ENCODE measurements around the gene DYNAP. TPM values are rescaled to one million over a fixed set of nuclear protein-coding genes. Genes with fewer than 3 reads are reported as not detected.

The DYNAP gene
- total RNA-seq (2014; rRNA removed; shearing (Covaris generic); ENCODE audit: low replicate concordance): not detected in 2 replicates

GRCh38 chr18:54590945-54591344, at the start of gene DYNAP:
TSS of gene DYNAP (plus strand) at chr18:54591245. CDS start at chr18:54591283, 38 bp downstream.
- no peak for DNase-seq
- H3K9ac ChIP-seq (ENCODE audit: low read length): no peak within 1 kb of the TSS
- no peaks in the 10 kb centered on the region for H3K4me1 ChIP-seq (ENCODE audit: low read length)
- H3K27ac ChIP-seq (ENCODE audit: low read length): no peak within 1 kb of the TSS
- H4K20me1 ChIP-seq (ENCODE audit: insufficient read depth, low read depth, low read length): no peaks in the 10 kb centered on the region
- H3K9me3 ChIP-seq (ENCODE audit: low read length): no peaks in the 10 kb centered on the region
- H3K4me2 ChIP-seq (ENCODE audit: low read depth, low read length, poor library complexity, severe bottlenecking): no peak within 1 kb of the TSS
- H3K9me2 ChIP-seq (replicated peaks; ENCODE audit: insufficient read depth, low read length): no peaks in the 10 kb centered on the region
- H3K4me3 ChIP-seq (ENCODE audit: low read length): no peak within 1 kb of the TSS
- H3K36me3 ChIP-seq (ENCODE audit: insufficient read depth, low read length): no peaks in the 10 kb centered on the region
- H2AFZ ChIP-seq (ENCODE audit: low read length): no peak within 1 kb of the TSS; the same call in 1 of the 2 replicates
- no peaks in the 10 kb centered on the region for H3K79me2 ChIP-seq (ENCODE audit: low read length)
- no peaks in the 10 kb centered on the region for H3K27me3 ChIP-seq (ENCODE audit: low read length)

- H2AFZ ChIP-seq (ENCODE audit: low read length): no peak overlapping the region
- H3K27me3 ChIP-seq (ENCODE audit: low read length): no peaks in the 10 kb centered on the region
- H3K4me2 ChIP-seq (ENCODE audit: low read depth, low read length, poor library complexity, severe bottlenecking): no peak overlapping the region
- H3K79me2 ChIP-seq (ENCODE audit: low read length): no peaks in the 10 kb centered on the region
- peaks cover 12% of the 10 kb centered on the region for H3K9me3 ChIP-seq (ENCODE audit: low read length)
- H3K9ac ChIP-seq (ENCODE audit: low read length): no peak overlapping the region
- no peak for DNase-seq
- no peaks in the 10 kb centered on the region for H4K20me1 ChIP-seq (ENCODE audit: insufficient read depth, low read depth, low read length)
- no peak overlapping the region for H3K4me3 ChIP-seq (ENCODE audit: low read length)
- no peak overlapping the region for H3K27ac ChIP-seq (ENCODE audit: low read length)
- no peaks in the 10 kb centered on the region for H3K36me3 ChIP-seq (ENCODE audit: insufficient read depth, low read length)
- H3K4me1 ChIP-seq (ENCODE audit: low read length): no peaks in the 10 kb centered on the region
- no peaks in the 10 kb centered on the region for H3K9me2 ChIP-seq (replicated peaks; ENCODE audit: insufficient read depth, low read length)
Measured at GRCh38 chr18:54551590-54551989, 39.5 kb upstream of the DYNAP start.

- H3K79me2 ChIP-seq (ENCODE audit: low read length): no peaks in the 10 kb centered on the region
- peaks cover 10% of the 10 kb centered on the region for H3K9me3 ChIP-seq (ENCODE audit: low read length)
- no peaks in the 10 kb centered on the region for H3K9me2 ChIP-seq (replicated peaks; ENCODE audit: insufficient read depth, low read length)
- H4K20me1 ChIP-seq (ENCODE audit: insufficient read depth, low read depth, low read length): no peaks in the 10 kb centered on the region
- no peaks in the 10 kb centered on the region for H3K27me3 ChIP-seq (ENCODE audit: low read length)
- H3K4me3 ChIP-seq (ENCODE audit: low read length): no peak overlapping the region
- H3K36me3 ChIP-seq (ENCODE audit: insufficient read depth, low read length): no peaks in the 10 kb centered on the region
- H3K4me2 ChIP-seq (ENCODE audit: low read depth, low read length, poor library complexity, severe bottlenecking): no peak overlapping the region
- H2AFZ ChIP-seq (ENCODE audit: low read length): no peak overlapping the region
- no peak overlapping the region for H3K27ac ChIP-seq (ENCODE audit: low read length)
- H3K9ac ChIP-seq (ENCODE audit: low read length): no peak overlapping the region
- DNase-seq: no peak
- no peaks in the 10 kb centered on the region for H3K4me1 ChIP-seq (ENCODE audit: low read length)
Measured at GRCh38 chr18:54555286-54555685, 35.8 kb upstream of the DYNAP start.

GRCh38 chr18:54555996-54556395, 35.0 kb upstream of the DYNAP start:
- Histone ChIP-seq H3K4me3 (ENCODE audit: low read length) (no peak overlapping the region), H3K9me2 (replicated peaks; ENCODE audit: insufficient read depth, low read length) (no peaks in the 10 kb centered on the region), H3K4me2 (ENCODE audit: low read depth, low read length, poor library complexity, severe bottlenecking) (no peak overlapping the region), H3K27ac (ENCODE audit: low read length) (no peak overlapping the region), H2AFZ (ENCODE audit: low read length) (no peak overlapping the region), H3K4me1 (ENCODE audit: low read length) (peaks cover 4% of the 10 kb centered on the region), H3K79me2 (ENCODE audit: low read length) (no peaks in the 10 kb centered on the region), H4K20me1 (ENCODE audit: insufficient read depth, low read depth, low read length) (no peaks in the 10 kb centered on the region), H3K9me3 (ENCODE audit: low read length) (peaks cover 7% of the 10 kb centered on the region; the same call in 1 of the 2 replicates), H3K9ac (ENCODE audit: low read length) (no peak overlapping the region), H3K27me3 (ENCODE audit: low read length) (no peaks in the 10 kb centered on the region), H3K36me3 (ENCODE audit: insufficient read depth, low read length) (no peaks in the 10 kb centered on the region)
- no peak for DNase-seq

GRCh38 chr18:54557958-54558357, 33.1 kb upstream of the DYNAP start:
- Histone ChIP-seq H4K20me1 (ENCODE audit: insufficient read depth, low read depth, low read length) (no peaks in the 10 kb centered on the region), H3K9me2 (replicated peaks; ENCODE audit: insufficient read depth, low read length) (no peaks in the 10 kb centered on the region), H3K36me3 (ENCODE audit: insufficient read depth, low read length) (no peaks in the 10 kb centered on the region), H3K27ac (ENCODE audit: low read length) (no peak overlapping the region), H3K4me1 (ENCODE audit: low read length) (peaks cover 5% of the 10 kb centered on the region), H3K4me2 (ENCODE audit: low read depth, low read length, poor library complexity, severe bottlenecking) (no peak overlapping the region), H3K9me3 (ENCODE audit: low read length) (no peaks in the 10 kb centered on the region), H3K27me3 (ENCODE audit: low read length) (no peaks in the 10 kb centered on the region), H2AFZ (ENCODE audit: low read length) (no peak overlapping the region), H3K4me3 (ENCODE audit: low read length) (no peak overlapping the region), H3K9ac (ENCODE audit: low read length) (no peak overlapping the region), H3K79me2 (ENCODE audit: low read length) (no peaks in the 10 kb centered on the region)
- DNase-seq: no peak

- no peaks in the 10 kb centered on the region for H3K36me3 ChIP-seq (ENCODE audit: insufficient read depth, low read length)
- H3K9me2 ChIP-seq (replicated peaks; ENCODE audit: insufficient read depth, low read length): no peaks in the 10 kb centered on the region
- H3K9me3 ChIP-seq (ENCODE audit: low read length): no peaks in the 10 kb centered on the region
- H3K4me1 ChIP-seq (ENCODE audit: low read length): peaks cover 5% of the 10 kb centered on the region
- no peaks in the 10 kb centered on the region for H3K79me2 ChIP-seq (ENCODE audit: low read length)
- no peak overlapping the region for H2AFZ ChIP-seq (ENCODE audit: low read length)
- H3K27ac ChIP-seq (ENCODE audit: low read length): no peak overlapping the region
- H3K4me2 ChIP-seq (ENCODE audit: low read depth, low read length, poor library complexity, severe bottlenecking): no peak overlapping the region
- peak; percentile 73 for DNase-seq
- H3K9ac ChIP-seq (ENCODE audit: low read length): no peak overlapping the region
- no peaks in the 10 kb centered on the region for H3K27me3 ChIP-seq (ENCODE audit: low read length)
- H4K20me1 ChIP-seq (ENCODE audit: insufficient read depth, low read depth, low read length): no peaks in the 10 kb centered on the region
- H3K4me3 ChIP-seq (ENCODE audit: low read length): no peak overlapping the region
Measured at GRCh38 chr18:54558609-54559585, 32.1 kb upstream of the DYNAP start.

GRCh38 chr18:54561706-54562267, 29.3 kb upstream of the DYNAP start:
- H4K20me1 ChIP-seq (ENCODE audit: insufficient read depth, low read depth, low read length): no peaks in the 10 kb centered on the region
- no peak overlapping the region for H3K27ac ChIP-seq (ENCODE audit: low read length)
- no peaks in the 10 kb centered on the region for H3K27me3 ChIP-seq (ENCODE audit: low read length)
- H3K79me2 ChIP-seq (ENCODE audit: low read length): no peaks in the 10 kb centered on the region
- no peaks in the 10 kb centered on the region for H3K9me2 ChIP-seq (replicated peaks; ENCODE audit: insufficient read depth, low read length)
- H3K9me3 ChIP-seq (ENCODE audit: low read length): no peaks in the 10 kb centered on the region
- H3K4me2 ChIP-seq (ENCODE audit: low read depth, low read length, poor library complexity, severe bottlenecking): no peak overlapping the region
- no peak for DNase-seq
- no peak overlapping the region for H3K9ac ChIP-seq (ENCODE audit: low read length)
- H3K36me3 ChIP-seq (ENCODE audit: insufficient read depth, low read length): no peaks in the 10 kb centered on the region
- peaks cover 5% of the 10 kb centered on the region for H3K4me1 ChIP-seq (ENCODE audit: low read length)
- H3K4me3 ChIP-seq (ENCODE audit: low read length): no peak overlapping the region
- no peak overlapping the region for H2AFZ ChIP-seq (ENCODE audit: low read length)

- Histone ChIP-seq H3K4me3 (ENCODE audit: low read length) (no peak overlapping the region), H3K9me3 (ENCODE audit: low read length) (no peaks in the 10 kb centered on the region), H3K36me3 (ENCODE audit: insufficient read depth, low read length) (no peaks in the 10 kb centered on the region), H3K4me2 (ENCODE audit: low read depth, low read length, poor library complexity, severe bottlenecking) (no peak overlapping the region), H2AFZ (ENCODE audit: low read length) (no peak overlapping the region), H3K9me2 (replicated peaks; ENCODE audit: insufficient read depth, low read length) (no peaks in the 10 kb centered on the region), H3K27ac (ENCODE audit: low read length) (no peak overlapping the region), H3K27me3 (ENCODE audit: low read length) (no peaks in the 10 kb centered on the region), H3K4me1 (ENCODE audit: low read length) (no peaks in the 10 kb centered on the region), H3K9ac (ENCODE audit: low read length) (no peak overlapping the region), H3K79me2 (ENCODE audit: low read length) (no peaks in the 10 kb centered on the region), H4K20me1 (ENCODE audit: insufficient read depth, low read depth, low read length) (no peaks in the 10 kb centered on the region)
- DNase-seq: no peak
Measured at GRCh38 chr18:54580202-54580729, 10.8 kb upstream of the DYNAP start.

All from Karpas-422 (cell line).